Measurements from ENCODE around the gene SYNGR2.

GRCh38 chr17:78125138-78125913, 43.1 kb upstream of the SYNGR2 start:
- TF ChIP-seq SP1 (IDR thresholded peaks at IDR 0.05) (no peak), BHLHE40 (IDR thresholded peaks at IDR 0.05; ENCODE audit: borderline replicate concordance) (no peak), FOXM1 (IDR thresholded peaks at IDR 0.05; ENCODE audit: borderline replicate concordance) (no peak), SUZ12 (IDR thresholded peaks at IDR 0.05) (no peak), NFRKB (IDR thresholded peaks at IDR 0.05) (no peak), TARDBP (IDR thresholded peaks at IDR 0.05) (no peak), ARNT (IDR thresholded peaks at IDR 0.05) (no peak), FOXK2 (IDR thresholded peaks at IDR 0.05) (no peak), FOXA1 (IDR thresholded peaks at IDR 0.05) (no peak), ELF4 (IDR thresholded peaks at IDR 0.05) (no peak), PKNOX1 (IDR thresholded peaks at IDR 0.05) (no peak), LEF1 (IDR thresholded peaks at IDR 0.05; ENCODE audit: borderline replicate concordance) (no peak)

Data from HEK293T (cell line).